Measurements from ENCODE around the gene PLXNB3.

DNA sequence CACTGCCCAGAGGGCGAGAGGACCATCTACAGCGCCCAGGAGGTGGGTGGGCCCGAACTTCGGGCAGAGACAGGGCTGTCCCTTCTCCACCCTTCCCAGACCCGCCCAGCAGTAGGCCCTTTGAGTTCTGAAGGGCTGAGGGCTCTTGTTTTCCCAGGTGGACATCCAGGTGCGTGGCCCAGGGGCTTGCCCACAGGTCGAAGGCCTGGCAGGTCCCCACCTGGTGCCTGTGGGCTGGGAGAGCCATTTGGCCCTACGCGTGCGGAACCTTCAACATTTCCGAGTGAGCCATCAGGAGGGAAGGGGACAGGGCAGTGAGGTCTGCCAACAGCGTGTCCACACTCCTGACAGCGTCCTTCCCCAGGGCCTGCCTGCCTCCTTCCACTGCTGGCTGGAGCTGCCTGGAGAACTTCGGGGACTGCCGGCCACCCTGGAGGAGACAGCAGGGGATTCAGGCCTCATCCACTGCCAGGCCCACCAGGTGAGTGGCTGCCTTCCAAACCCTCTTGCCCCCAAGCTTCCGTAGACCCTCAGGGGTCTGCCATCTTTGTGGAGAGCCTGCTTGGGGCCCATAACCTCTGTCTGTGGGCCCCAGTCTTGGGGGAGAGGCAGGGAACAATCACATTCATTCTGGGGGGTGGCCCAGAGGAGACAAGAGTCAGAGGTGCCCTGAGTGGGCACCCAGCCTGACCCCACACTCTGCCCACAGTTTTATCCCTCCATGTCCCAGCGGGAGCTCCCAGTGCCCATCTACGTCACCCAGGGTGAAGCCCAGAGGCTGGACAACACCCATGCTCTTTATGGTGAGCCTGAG, 6.8 kb downstream of the PLXNB3 start:
- TF ChIP-seq, protein P1, sequence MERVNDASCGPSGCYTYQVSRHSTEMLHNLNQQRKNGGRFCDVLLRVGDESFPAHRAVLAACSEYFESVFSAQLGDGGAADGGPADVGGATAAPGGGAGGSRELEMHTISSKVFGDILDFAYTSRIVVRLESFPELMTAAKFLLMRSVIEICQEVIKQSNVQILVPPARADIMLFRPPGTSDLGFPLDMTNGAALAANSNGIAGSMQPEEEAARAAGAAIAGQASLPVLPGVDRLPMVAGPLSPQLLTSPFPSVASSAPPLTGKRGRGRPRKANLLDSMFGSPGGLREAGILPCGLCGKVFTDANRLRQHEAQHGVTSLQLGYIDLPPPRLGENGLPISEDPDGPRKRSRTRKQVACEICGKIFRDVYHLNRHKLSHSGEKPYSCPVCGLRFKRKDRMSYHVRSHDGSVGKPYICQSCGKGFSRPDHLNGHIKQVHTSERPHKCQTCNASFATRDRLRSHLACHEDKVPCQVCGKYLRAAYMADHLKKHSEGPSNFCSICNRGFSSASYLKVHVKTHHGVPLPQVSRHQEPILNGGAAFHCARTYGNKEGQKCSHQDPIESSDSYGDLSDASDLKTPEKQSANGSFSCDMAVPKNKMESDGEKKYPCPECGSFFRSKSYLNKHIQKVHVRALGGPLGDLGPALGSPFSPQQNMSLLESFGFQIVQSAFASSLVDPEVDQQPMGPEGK (CRISPR knock-in tag; IDR thresholded peaks at IDR 0.05; ENCODE audit: borderline replicate concordance), result no peak
- TF ChIP-seq ZFP30 (CRISPR knock-in tag; IDR thresholded peaks at IDR 0.05) (no peak), ZNF70 (CRISPR knock-in tag; IDR thresholded peaks at IDR 0.05) (no peak), ARNTL (CRISPR knock-in tag; IDR thresholded peaks at IDR 0.05; ENCODE audit: borderline replicate concordance, low read depth) (no peak), ZFP3 (CRISPR knock-in tag; IDR thresholded peaks at IDR 0.05) (no peak), RARB (CRISPR knock-in tag; IDR thresholded peaks at IDR 0.05) (no peak), TCF4 (CRISPR knock-in tag; IDR thresholded peaks at IDR 0.05; ENCODE audit: borderline replicate concordance) (no peak), CSDC2 (CRISPR knock-in tag; IDR thresholded peaks at IDR 0.05) (no peak)
